GM21529 (cell line): ENCODE data around the gene SPPL3.
"Not testable (repeated sequence)": the region's sequence is repeated elsewhere in the genome, so short reads cannot be mapped to it uniquely, and the experiment has no call there.

ENCODE experiments used
- ATAC-seq: cut with Tn5 transposase; IDR thresholded peaks from one replicate; pipeline ENCODE4 v1.9.1; 2021; ENCODE audit not compliant: unreplicated experiment

SPPL3 gene, protein sequence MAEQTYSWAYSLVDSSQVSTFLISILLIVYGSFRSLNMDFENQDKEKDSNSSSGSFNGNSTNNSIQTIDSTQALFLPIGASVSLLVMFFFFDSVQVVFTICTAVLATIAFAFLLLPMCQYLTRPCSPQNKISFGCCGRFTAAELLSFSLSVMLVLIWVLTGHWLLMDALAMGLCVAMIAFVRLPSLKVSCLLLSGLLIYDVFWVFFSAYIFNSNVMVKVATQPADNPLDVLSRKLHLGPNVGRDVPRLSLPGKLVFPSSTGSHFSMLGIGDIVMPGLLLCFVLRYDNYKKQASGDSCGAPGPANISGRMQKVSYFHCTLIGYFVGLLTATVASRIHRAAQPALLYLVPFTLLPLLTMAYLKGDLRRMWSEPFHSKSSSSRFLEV

DNA sequence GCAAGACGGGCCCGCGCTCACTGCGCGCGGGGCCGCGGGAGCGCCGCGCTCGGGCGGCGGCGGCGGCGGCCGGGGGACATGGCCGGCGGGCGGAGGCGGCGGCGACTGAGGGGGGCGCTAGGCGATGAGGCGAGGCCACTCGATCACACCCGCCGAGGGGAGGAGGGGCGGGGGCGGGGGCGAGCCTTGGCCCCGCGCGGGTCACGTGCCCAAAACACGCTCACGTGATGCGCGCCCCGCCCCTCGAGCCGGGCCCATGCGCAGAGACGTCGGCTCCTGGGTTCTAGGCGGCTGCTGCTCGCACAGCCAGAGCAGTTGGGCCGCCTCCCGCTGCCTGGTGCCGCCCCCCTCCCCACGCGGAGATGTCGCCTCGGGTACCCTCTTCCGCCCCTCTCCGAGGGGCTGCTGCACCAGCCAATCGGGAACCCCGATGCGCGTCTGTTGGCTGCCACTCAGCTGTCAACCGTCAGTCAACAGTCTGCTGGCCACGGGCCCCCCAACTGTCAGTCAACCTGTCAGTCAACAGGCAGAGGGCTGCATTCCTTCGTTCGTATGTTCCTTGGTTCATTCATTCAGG, at the start of gene SPPL3:
SPPL3 (minus strand) TSS at position 162 of the 577 bp plus-strand sequence. CDS start 491 bp downstream, outside the sequence.
- ATAC-seq = peak; percentile 59

DNA sequence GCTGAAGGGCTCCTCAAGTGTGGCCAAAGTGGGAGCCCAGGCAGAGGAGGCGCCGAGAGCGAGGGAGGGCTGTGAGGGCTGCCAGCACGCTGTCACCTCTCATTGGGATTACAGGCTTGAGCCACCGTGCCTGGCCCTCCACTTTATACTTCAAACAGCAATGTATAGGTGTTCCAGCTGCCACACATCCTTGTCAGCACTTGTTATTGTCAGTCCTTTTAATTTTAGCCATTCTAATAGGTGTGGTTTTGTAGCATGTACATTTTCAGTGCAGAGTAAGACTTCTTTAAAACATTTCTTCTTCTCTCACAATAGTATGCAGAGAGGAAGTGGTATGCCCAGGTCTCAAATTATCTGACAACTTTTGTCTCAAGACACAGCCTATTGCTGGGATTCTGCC, 46.6 kb upstream of the SPPL3 start:
- ATAC-seq = no peak

DNA sequence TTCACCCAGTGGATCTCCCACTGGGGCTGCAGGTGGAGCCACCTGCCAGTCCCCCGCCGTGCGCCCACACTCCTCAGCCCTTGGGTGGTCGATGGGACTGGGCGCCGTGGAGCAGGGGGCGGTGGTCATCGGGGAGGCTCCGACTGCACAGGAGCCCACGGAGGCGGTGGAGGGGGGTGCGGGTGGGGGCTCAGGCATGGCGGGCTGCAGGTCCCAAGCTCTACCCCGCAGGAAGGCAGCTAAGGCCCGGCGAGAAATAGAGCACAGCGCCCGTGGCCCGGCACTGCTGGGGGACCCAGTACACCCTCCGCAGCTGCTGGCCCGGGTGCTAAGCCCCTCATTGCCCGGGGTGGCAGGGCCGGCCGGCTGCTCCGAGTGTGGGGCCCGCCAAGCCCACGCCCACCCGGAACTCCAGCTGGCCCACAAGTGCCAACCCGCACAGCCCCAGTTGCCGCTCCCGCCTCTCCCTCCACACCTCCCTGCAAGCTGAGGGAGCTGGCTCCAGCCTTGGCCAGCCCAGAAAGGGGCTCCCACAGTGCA, 46.2 kb upstream of the SPPL3 start:
- ATAC-seq = not testable (repeated sequence)

DNA sequence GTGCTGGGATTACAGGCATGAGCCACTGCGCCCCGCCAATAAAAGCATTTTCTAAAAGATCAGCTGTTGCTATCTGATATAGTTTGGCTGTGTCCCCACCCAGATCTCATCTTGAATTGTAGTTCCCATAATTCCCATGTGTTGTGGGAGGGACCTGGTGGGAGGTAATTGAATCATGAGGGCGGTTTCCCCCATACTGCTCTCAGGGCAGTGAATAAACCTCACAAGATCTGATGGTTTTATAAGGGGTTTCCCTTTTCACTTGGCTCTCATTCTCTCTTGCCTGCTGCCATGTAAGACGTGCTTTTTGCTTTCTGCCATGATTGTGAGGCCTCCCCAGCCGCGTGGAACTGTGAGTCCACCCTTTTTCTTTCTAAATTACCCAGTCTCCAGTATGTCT, 41.4 kb upstream of the SPPL3 start:
- ATAC-seq = not testable (repeated sequence)

DNA sequence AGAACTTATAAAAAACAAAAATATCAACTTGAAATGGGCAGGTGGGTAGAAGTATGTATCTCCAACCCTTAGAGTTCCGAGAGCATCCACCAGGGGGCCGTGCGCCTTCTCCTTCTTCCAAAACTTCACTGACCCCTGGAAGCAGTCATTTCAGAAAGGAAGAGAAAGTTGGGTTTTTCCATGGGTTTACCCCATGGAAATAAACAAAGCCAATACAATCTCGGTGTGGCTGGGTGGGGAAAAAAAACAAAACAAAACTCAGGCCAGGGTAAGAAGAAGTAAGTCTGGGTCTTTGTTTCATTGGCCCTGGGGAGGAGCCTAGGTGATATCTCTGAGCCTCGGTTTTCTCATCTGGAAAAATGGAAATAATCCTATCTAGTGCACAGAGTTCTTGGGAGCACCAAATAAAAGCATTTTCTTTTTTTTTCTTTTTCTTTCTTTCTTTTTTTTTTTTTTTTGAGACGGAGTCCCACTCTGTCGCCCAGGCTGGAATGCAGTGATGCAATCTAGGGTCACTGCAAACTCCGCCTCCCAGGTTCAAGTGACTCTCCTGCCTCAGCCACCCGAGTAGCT, 40.6 kb upstream of the SPPL3 start:
- no peak for ATAC-seq

DNA sequence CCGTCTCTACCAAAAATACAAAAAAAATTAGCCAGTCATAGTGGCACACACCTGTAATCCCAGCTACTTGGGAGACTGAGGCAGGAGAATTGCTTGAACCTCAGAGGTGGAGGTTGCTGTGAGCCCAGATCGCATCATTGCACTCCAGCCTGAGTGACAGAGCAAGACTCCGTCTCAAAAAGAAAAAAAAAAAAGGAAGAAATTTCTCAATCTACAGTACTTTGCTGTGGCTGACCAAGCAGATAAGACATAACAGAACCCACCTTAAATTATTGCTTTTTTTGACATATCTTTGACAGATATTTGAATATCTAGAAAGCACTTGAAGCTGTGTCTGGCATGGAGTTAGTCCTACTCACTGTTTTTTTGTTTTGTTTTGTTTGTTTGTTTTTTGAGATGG, 39.3 kb upstream of the SPPL3 start:
- ATAC-seq = no peak

DNA sequence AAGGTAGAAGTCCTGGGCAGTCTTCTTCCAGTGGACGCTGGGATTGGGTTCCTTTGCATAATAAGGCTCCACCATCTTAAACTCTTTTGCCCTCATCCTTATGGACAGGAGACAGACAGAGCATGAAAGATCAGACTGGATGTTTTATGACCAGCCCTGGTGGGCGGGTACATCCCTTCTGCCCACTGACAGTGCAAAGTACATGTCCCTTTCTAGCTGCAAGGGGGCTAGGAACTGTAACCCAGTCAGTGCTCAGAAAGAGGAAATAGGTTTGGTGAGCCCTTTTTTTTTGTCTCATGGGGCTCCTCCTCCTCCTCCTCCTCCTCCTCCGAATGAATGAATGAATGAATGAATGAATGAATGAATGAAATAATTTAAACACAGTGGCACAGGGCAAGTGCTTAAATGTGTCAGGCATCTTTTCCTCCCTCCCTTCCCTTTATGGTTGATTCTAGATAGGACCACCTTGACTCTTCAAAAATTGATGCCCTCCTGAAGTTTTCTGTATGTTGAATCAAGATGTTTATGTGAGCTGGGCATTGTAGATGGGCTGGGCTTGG, 37.8 kb upstream of the SPPL3 start:
- no peak for ATAC-seq

DNA sequence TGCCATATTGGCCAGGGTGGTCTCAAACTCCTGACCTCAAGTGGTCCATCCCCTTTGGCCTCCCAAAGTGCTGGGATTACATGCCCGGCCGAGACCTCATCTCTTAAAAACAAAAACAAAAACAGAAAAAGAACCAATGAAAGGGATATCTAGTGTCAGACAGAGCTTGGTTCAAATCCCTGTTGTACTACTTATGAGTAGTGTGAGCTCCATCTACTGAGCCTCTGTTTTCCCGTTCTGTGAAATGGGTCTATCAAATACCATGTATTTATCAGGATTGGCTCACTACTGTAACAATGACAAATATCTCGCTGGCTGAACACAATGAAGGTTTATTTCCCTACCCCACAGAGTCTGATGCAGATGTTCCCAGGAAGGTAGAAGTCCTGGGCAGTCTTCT, 37.3 kb upstream of the SPPL3 start:
- ATAC-seq = no peak

DNA sequence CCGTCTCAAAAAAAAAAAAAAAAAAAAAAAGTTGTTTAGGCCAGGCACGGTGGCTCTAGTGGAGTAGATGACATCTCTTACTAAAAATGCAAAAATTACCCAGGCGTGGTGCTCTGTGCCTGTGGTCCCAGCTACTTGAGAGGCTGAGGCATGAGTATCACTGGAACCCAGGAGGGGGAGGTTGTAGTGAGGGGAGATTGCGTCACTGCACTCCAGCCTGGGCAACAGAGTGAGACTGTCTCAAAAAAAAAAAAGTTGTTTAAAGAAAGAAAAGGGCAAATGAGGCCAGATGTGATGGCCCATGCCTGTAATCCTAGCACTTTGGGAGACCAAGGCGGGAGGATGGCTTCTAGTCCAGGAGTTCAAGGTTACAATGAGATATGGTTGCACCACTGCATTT, 36.6 kb upstream of the SPPL3 start:
- ATAC-seq = no peak

DNA sequence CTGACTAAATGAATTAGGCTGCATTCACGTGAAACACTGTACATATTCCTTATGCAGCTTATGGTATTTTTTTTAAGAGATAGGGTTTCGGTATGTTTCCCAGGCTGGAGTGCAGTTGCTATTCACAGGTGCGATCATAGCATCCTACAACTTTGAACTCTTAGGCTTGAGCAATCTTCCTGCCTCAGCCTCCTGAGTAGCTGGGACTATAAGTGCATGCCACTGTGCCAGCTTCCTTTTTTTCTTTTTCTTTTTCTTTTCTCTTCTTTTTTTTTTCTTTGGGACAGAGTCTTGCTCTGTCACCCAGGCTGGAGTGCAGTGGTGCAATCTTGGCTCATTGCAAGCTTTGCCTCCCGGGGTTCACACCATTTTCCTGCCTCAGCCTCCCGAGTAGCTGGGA, 35.8 kb upstream of the SPPL3 start:
- ATAC-seq = no peak

DNA sequence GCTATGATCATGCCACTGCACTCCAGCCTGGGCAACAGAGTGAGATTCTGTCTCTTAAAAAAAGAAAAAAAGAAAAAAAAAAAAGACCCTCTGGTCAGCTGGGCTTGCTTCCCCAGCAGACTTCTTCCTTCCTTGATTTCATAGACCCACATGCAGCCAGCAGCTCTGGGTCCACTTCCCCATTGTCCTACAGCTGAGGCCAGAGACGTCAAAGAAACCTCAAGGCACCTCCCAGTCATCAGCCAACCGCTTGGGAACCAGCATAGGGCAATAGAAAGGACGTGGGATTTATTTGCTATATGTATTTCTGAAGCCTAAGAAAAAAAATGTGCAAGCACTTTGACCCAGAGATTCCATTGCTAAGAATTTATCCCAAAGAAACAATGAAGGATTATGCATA, 35.4 kb upstream of the SPPL3 start:
- no peak for ATAC-seq

DNA sequence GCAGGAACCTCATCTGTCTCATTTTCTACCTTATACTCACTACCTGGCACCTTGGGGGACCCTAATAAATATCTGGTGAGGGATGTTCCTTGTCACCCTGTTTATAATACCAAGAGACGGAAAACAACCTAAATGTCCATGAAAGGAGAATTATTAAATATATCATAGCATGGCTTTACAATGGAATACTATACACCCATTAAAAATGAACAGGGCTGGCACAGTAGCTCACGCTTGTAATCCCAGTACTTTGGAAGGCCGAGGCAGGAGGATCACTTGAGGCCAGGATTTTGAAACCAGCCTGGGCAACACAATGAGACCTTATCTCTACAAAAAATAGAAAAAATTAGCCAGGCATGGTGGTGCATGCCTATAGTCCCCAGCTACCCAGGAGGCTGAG, 34.3 kb upstream of the SPPL3 start:
- no peak for ATAC-seq

DNA sequence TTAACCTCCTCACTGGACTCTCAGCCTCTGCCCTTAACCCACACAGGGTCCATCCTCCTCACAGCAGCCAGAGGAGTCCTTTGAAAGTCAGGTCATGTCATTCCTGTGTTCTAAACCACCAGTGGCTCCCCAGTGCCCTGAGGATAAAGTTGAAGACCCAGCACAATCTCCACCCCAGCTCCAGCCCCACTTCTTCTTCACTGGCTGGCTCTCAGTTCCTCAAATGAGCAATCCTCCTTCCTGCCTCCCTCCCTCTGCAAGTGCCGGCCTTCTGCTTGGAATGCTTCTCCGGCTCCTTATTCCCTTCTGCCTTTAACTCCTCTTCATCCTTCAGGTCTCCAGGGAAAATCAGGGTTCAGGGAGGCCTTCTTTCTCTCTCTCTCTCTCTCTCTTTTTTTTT, 32.0 kb upstream of the SPPL3 start:
- no peak for ATAC-seq

DNA sequence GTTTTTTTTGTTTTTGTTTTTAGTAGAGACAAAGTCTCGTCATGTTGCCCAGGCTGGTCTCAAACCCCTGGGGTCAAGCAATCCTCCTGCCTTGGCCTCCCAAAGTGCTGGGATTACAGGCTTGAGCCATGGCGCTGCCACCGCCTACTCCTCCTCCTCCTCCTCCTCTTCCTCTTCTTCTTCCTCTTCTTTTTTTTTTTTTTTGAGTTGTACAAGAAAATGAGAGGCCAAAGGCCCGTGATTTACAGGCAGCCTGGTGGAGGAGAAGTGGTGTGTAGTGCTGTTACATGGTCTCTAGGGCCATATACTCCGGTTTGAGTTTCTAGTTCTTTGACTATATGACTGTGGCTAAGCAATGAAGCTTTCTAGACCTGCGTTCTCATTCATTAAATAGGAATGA, 29.6 kb upstream of the SPPL3 start:
- no peak for ATAC-seq

DNA sequence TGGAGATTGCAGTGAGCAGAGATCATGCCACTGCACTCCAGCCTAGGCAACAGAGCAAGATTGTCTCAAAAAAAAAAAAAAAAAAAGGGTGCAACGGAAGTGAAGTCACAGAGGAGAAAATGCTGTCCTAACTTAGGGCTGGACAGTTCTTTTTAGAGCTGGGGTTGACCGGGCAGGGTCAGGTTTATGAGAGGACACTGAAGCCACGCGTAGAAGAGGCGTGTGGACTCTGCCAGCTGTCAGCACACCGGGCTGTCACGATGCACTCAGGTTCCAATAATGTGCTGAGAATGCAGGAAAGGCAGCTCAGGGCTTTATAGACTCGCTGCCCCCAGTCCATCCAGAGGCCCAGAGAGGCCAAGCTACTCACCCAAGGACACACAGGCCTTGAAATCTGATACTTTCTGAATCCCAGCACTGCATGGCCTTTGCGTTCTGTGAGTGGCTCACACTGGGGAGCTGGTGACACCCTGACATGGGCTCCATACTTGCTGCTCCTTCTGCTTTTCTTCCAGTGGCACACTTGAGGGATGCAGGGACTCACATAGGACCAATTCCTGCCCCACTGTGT, 28.9 kb upstream of the SPPL3 start:
- ATAC-seq = no peak

DNA sequence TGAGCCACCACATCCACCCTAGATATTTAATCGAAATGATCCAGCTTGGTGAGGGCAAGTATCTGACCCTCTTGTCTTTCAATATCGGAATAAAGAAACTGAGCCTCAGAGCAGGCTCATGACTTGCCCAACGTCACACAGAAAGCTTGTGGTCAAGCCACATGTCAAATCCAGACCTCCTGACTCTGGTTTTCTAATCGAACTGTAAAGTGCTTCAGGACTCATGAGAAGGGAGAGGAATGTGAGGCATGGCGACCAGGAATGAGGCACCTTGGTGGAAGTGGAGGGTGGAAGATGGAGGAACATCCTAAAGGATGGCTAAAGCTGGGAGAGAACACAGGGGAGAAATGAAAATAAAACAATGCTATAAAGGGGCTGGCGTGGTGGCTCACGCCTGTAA, 27.9 kb upstream of the SPPL3 start:
- ATAC-seq = no peak

DNA sequence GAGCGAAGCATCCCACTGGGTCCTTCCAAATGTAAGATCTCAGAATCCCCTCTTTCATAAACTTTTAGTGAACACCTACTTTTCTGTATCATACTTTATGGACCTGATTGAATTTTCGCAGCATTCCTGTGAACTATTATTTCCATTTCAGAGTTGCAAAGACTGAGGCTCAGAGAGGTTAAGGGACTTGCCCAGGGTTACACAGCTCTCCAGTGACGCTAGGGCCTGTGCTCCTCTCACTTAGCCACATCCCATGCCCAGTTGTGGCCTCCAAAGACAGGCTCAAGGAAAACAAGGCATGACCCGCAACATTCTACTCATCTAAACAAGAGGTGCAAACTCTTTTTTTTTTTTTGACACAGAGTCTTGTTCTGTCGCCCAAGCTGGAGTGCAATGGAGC, 25.9 kb upstream of the SPPL3 start:
- ATAC-seq = no peak

DNA sequence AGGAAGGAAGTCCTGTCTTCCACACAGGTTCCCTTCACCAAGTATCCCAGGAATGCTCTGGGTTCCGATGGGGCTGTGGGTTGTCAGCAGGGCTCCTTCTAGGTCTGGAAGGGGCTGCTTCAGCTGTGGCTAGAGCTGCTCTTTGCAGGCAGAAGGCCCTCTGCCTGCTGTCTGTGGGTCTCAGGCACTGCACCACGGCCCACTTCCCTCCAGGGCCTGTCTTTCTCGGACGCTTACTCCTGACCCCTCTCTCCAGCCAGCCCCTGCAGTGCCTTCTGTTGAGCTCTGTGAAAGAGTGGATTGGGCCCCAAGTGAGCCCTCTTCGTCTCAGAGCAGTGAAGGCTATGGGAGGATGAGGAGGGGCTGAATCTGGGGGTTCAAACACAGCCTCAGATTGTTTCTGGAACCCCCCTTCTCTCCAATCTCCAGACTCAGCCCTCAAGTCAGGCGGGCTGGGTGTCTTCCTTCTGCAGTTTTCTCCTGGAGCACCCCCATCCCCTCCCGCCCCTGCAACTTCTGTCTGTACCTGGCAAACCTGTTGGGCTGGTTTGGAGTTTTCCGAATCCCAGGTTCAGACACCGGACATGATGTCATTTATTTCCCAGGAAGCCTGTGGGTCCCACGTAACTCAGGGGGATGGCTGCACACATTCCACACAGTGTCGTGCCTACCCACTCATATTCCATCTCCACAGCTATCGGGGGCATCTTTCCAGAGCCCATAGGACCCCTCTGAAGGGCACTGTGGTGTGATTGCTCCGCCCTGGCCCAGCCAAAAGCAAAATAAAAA, 24.9 kb upstream of the SPPL3 start:
- no peak for ATAC-seq

DNA sequence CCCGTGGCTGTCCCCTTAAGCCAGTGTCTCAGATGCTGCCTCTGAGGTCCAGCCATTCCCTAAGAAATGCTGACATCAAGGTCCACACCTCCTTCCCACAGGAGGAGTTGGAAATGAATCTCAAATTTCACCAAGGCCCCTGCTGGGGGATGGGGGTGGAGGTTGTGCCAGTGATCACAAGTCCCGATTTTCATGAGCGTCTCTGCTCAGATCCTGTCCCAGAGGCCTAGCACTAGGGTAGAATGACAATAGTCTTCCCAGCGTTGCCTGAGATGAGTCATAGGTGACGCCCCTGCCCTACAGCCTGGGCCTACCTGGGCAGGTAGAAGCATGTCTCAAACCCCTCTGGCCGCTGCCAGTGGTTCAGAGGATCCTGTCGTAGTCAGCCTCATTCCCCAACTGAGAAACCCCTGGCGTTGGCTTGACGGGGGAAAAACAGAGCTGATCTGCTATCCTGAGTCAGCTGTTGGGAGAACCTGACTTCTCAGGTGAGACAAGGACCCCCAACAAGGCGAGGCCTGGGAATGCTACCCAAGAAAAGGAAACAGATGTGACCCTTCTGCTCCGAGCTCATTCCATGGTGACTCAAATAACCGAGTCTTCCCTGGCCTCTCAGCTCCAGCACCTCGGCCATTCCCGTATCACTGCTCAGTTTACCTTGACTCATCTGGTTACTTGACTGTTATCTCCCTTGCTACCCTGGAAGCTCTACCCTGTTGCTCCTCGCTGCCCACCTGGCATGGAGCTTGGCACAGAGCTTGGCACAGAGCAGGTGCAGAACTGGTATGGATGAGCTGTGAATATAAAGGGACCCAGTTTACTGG, 21.8 kb upstream of the SPPL3 start:
- no peak for ATAC-seq

DNA sequence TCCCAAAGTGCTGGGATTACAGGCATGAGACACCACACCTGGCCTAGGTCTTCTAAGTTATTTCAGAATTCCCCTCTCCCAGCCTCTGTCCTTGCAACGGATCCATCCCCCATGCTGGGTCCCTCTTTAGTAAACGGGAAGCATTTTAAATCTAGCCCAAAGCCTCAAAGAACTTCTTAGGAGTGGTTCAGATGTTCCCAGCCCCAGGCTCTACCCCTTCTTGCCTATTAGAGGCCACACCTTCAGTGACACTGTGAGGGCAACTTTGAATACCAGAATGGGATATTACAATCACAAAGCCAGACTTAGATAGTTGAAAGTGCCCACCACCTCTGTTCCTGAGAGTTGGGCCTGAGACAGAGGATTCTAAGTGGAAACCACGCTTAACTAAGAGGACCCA, 18.1 kb upstream of the SPPL3 start:
- no peak for ATAC-seq
